ENCODE data around the gene MS4A4E. TPM values are rescaled to one million over a fixed set of nuclear protein-coding genes. Genes with fewer than 3 reads are reported as not detected.

MS4A4E gene
- total and polyA plus RNA-seq, 2 of the 8 experiments (the other 6 are each of a cell fraction or from before 2014, with no cell fraction given), result not detected

GRCh38 chr11:60251485-60252212 is 8.7 kb upstream of the MS4A4E start (continued):
- TF ChIP-seq RBBP5 (IDR thresholded peaks at IDR 0.05; ENCODE audit: borderline replicate concordance, low read depth, low read length), result no peak
- no peak for TF ChIP-seq SRF (IDR thresholded peaks at IDR 0.05; ENCODE audit: low read depth, low read length)
- TF ChIP-seq RAD21 (IDR thresholded peaks at IDR 0.05 in 1 of 2, conservative IDR thresholded peaks at IDR 0.05 in 1 of 2; ENCODE audit: low read depth in 2 of 2, low read length in 2 of 2), result peak; percentile 76 to 82
- no peak for TF ChIP-seq ASH2L (IDR thresholded peaks at IDR 0.05; ENCODE audit: low read length)
- no peak for TF ChIP-seq JUN (IDR thresholded peaks at IDR 0.05; ENCODE audit: low read depth, low read length)
- no peak for TF ChIP-seq CHD2 (IDR thresholded peaks at IDR 0.05; ENCODE audit: low read length)
- TF ChIP-seq SAP30 (IDR thresholded peaks at IDR 0.05; ENCODE audit: insufficient read depth, insufficient replicate concordance, low read length), result no peak
